Activated naive CD4-positive, alpha-beta T cell treated with anti-CD3 and anti-CD28 coated beads for 36 hours (primary cell): ENCODE results near the gene SIGLEC6. TPM values are rescaled to one million over a fixed set of nuclear protein-coding genes. Genes with fewer than 3 reads are reported as not detected.

Source experiments
- CTCF ChIA-PET: fragments of 350-600 bp; sonication (Branson Sonifier 250); formaldehyde crosslinking; loops from one replicate; lab custom pipeline; 2021; ENCODE audit warnings: antibody characterized with exemption; lab: Charles Lee
- DNase-seq: peaks from one replicate; pipeline ENCODE4 v3.0.0-alpha.2; 2020
- H3K27ac Mint-ChIP-seq: one replicate; pipeline ENCODE4 v1.8.0; 2021; ENCODE audit warnings: mild to moderate bottlenecking, mixed read lengths
- H3K27me3 Mint-ChIP-seq: one replicate; pipeline ENCODE4 v1.8.0; 2021; ENCODE audit warnings: low read depth, mixed read lengths
- H3K36me3 Mint-ChIP-seq: one replicate; pipeline ENCODE4 v1.8.0; 2021; ENCODE audit warnings: low read depth, mixed read lengths
- H3K4me1 Mint-ChIP-seq: one replicate; pipeline ENCODE4 v1.8.0; 2021; ENCODE audit warnings: low read depth, mixed read lengths
- H3K4me3 Mint-ChIP-seq: one replicate; pipeline ENCODE4 v1.8.0; 2021; ENCODE audit warnings: mild to moderate bottlenecking, moderate library complexity, mixed read lengths
- H3K9me3 Mint-ChIP-seq: one replicate; pipeline ENCODE4 v1.8.0; 2021; ENCODE audit warnings: mixed read lengths
- intact Hi-C: fragments of 100-400 bp; cut with micrococcal nuclease; formaldehyde crosslinking; loops from one replicate; pipeline ENCODE4 v1.15.1; 2023
- total RNA-seq, 2 experiments: library from RNA; stranded (reverse); gene quantifications; one replicate each; pipeline ENCODE4 v1.2.3, GENCODE V29; 2021

The SIGLEC6 gene
- total RNA-seq = not detected

DNA sequence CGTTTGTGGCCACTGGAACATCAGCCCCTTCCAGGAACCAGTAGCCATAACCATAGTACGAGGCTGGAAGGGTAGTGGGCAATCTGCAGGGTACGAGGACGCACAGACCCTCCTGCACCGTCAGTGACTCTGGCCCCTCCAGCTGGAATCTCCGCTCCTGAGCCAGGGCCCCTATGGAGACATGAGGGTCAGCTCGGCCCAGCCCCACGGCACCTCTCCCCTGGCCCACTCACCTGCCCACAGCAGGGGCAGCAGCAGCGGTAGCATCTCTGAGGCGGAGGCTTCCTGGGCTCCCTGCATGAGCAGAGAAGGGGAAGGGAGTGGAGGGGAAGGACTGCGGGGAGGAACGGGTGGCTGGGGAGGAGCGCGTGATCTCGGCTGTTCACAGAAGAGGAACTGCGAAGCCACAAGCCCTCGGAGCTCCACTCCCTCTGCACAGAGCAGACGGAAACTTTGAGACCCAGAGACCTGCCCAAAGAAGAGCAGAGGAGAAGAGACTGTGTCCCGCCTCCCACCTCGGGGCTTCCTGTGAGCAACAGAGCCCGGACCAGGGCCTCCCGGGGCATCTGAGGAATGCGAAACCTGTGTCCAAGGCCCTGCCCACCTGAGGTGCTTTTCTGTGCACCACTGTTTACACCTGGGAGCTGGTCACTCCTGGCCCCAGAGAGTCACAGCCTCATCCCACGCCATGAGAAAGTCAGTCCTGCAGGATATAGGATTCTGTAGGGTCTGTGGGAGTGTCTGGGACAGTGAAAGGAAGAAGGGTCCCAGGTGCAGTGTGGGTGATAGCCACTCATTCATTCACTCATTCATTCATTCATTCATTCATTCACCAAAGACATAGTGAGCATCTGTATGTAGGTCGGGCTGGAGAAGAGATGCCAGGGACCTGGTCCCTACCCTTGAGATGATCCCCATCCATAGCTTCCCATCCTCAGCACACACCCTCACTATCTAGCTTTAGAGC lies at the start of gene SIGLEC6:
Gene SIGLEC6 (minus strand): TSS at position 322 of the 967 bp plus-strand sequence. CDS start 22 bp downstream, at position 300.
- H3K9me3 Mint-ChIP-seq = peaks cover 2% of the 10 kb centered on the region
- CTCF ChIA-PET = interaction anchor here (0.7 kb wide), 1 partner anchor 382 kb away, joined by 3 read pairs; no protein-coding TSS in a partner anchor
- intact Hi-C loops = no loop called here
- H3K4me1 Mint-ChIP-seq = no peaks in the 10 kb centered on the region
- no peaks in the 10 kb centered on the region for H3K36me3 Mint-ChIP-seq
- no peak for DNase-seq
- H3K27me3 Mint-ChIP-seq = peaks cover 48% of the 10 kb centered on the region
- H3K4me3 Mint-ChIP-seq = no peak within 1 kb of the TSS
- H3K27ac Mint-ChIP-seq = no peak within 1 kb of the TSS

DNA sequence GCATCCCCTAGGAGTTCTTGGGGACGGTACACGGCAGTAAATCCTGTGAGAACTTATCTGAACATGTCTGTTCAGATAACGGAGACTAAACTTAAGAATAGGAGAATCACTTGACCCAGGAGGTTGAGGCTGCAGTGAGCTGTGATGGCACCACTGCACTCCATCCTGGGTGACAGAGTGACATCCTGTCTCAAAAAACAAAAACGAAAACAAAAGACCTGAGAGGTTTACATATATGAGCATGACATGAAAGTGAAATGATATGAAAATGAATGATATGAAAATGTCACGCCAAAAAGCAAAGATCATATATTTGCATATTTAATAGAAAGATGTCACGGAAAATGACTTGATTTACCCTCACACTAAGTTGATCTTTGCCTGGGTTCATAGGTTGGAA lies 45.4 kb upstream of the SIGLEC6 start:
- CTCF ChIA-PET = no interaction called here
- DNase-seq = no peak
- H3K36me3 Mint-ChIP-seq = peaks cover 68% of the 10 kb centered on the region
- peaks cover 6% of the 10 kb centered on the region for H3K9me3 Mint-ChIP-seq
- no peak overlapping the region for H3K4me3 Mint-ChIP-seq
- H3K27ac Mint-ChIP-seq = no peak overlapping the region
- intact Hi-C loops = no loop called here
- no peaks in the 10 kb centered on the region for H3K27me3 Mint-ChIP-seq
- peaks cover 12% of the 10 kb centered on the region for H3K4me1 Mint-ChIP-seq

DNA sequence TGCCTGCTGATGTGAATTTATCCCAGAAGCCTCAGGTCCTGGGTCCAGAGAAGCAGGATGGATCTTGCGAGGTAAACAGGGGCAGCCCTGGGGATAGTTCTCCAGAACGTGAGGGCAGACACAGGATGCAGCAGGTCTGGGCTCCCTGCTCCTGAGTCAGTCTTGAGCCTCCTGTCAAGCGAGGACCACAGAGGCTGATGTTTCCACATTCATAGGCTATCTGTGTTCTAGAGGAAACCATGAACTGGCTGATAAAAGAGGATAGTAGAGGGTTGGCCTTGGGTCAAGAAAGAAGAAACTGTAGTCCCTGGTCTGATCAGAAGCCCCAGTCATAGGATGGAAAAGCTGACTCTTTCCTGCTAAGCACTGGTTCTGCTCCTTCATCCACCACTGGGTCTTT lies 41.9 kb upstream of the SIGLEC6 start:
- intact Hi-C loops = loop anchor here (5.0 kb wide), 1 partner anchor 454 kb away; the partner anchor contains the start of gene ZNF614
- CTCF ChIA-PET = no interaction called here

DNA sequence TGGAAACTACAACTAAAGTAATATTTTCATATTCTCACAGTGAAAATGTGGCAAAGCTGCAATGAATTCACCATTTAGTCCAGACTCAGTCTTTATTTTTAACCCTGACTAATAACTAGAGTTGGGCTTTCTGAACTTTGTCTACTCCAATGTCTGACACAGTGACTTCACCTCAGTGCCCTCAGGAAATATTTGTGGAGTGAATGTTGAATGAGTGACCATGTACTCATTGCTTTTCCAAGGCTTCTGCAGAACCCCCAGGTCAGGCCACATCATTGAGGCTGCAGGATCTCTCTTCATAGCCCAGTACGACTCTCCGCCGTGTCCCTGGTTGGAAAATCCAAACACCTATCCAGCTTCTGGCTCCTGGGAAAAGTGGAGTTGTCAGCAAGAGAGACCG lies 41.4 kb upstream of the SIGLEC6 start:
- peaks cover 3% of the 10 kb centered on the region for H3K27me3 Mint-ChIP-seq
- no peak overlapping the region for H3K27ac Mint-ChIP-seq
- H3K36me3 Mint-ChIP-seq = peaks cover 38% of the 10 kb centered on the region
- H3K4me1 Mint-ChIP-seq = peaks cover 23% of the 10 kb centered on the region
- no peak overlapping the region for H3K4me3 Mint-ChIP-seq
- DNase-seq = no peak
- H3K9me3 Mint-ChIP-seq = peaks cover 4% of the 10 kb centered on the region
- CTCF ChIA-PET = no interaction called here
- intact Hi-C loops = loop anchor here (5.0 kb wide), 1 partner anchor 454 kb away; the partner anchor contains the start of gene ZNF614

More for the DNA sequence above, 41.9 kb upstream of the SIGLEC6 start:
- Mint-ChIP-seq H3K36me3 (peaks cover 41% of the 10 kb centered on the region), H3K9me3 (peaks cover 4% of the 10 kb centered on the region), H3K4me1 (peaks cover 23% of the 10 kb centered on the region), H3K27ac (no peak overlapping the region), H3K4me3 (no peak overlapping the region), H3K27me3 (peaks cover 1% of the 10 kb centered on the region)
- DNase-seq = no peak

DNA sequence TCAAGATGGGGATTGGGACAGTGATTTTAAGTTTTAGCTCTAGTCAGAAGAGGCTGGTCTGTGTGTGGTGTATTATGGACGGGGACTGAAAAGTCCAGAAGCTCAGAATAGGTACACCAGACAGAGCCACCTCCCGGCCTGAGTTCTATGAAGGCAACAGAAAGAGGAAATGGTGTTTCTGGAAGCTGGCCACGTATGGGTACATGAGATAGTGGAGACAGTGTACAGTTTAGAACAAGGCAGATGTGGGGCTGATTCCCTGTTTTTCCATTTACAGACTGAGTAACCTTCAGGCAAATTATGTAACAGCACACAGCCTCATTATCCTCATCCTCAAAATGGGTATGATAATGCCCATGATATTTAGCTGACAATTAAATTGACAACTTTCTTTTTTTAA lies 40.9 kb upstream of the SIGLEC6 start:
- peaks cover 23% of the 10 kb centered on the region for H3K4me1 Mint-ChIP-seq
- H3K9me3 Mint-ChIP-seq = peaks cover 4% of the 10 kb centered on the region
- peaks cover 3% of the 10 kb centered on the region for H3K27me3 Mint-ChIP-seq
- no peak overlapping the region for H3K27ac Mint-ChIP-seq
- intact Hi-C loops = loop anchor here (5.0 kb wide), 1 partner anchor 455 kb away; the partner anchor contains the start of gene ZNF614
- CTCF ChIA-PET = no interaction called here
- H3K36me3 Mint-ChIP-seq = peaks cover 37% of the 10 kb centered on the region
- no peak for DNase-seq
- peak overlapping the region; percentile 97 for H3K4me3 Mint-ChIP-seq

DNA sequence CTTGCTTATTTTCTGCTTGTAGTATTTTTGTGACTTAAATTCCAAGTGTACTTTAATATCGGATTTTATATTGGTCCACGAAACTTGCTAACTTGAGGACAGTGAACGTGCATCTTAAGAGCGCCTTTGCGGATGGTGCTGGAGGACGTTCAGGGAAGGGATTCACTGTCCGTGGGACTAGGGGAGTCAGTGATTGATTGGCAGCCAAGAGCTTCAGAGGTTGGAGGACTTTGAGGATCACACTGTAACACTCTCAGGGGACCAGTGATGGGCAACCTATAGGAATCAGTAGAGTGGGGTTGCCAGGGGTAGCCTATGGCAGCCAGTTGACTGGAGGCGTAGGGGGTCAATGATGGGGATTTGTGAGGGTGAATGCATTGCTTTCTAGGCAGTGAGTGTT lies 40.1 kb upstream of the SIGLEC6 start:
- peaks cover 23% of the 10 kb centered on the region for H3K4me1 Mint-ChIP-seq
- intact Hi-C loops = loop anchor here (1.0 to 5.0 kb wide), 2 partner anchors 23 to 456 kb away; partner anchors contain the start of gene ZNF614
- H3K9me3 Mint-ChIP-seq = peaks cover 3% of the 10 kb centered on the region
- H3K27me3 Mint-ChIP-seq = peaks cover 3% of the 10 kb centered on the region
- peak overlapping the region; percentile 97 for H3K4me3 Mint-ChIP-seq
- peaks cover 29% of the 10 kb centered on the region for H3K36me3 Mint-ChIP-seq
- H3K27ac Mint-ChIP-seq = peak overlapping the region; percentile 91
- no peak for DNase-seq
- CTCF ChIA-PET = no interaction called here

DNA sequence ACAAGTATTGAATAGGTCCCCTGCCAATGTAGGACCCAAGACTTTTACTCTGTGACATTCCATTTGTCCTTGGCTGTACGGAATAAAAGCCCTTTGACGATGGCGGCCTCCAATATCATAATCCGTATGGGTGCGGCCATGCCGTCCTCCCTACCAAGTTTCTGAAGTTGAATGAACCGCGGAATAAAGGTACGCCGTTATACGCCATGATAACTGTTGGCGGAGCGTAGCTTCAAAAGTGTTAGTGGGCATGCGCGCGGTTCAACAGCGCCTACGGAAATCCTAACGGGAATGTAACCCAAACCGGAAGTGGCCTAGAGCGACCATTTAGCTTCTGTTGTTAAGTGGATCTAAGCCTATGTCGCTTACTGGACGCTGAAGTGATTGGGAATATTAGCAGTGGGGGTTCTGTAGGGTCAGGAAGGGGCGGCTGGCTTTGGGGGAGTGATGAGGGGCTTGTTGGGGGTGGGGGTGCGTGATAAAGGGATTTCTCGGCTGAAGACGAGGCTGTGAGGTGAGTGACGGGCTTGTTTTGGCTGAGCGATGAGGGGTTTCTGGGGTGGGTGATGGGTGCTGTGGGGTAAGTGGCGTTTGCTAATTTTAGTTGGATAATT lies 39.6 kb upstream of the SIGLEC6 start, which contains the start of gene ZNF175:
Gene ZNF175 (plus strand): TSS at position 322 of the 614 bp plus-strand sequence. CDS start 2,047 bp downstream, outside the sequence.
- CTCF ChIA-PET = no interaction called here
- Mint-ChIP-seq H3K27me3 (peaks cover 4% of the 10 kb centered on the region), H3K9me3 (peaks cover 3% of the 10 kb centered on the region), H3K4me1 (peaks cover 23% of the 10 kb centered on the region), H3K4me3 (peak within 1 kb of the TSS; percentile 97), H3K36me3 (peaks cover 27% of the 10 kb centered on the region), H3K27ac (peak within 1 kb of the TSS; percentile 91)
- DNase-seq = peak; percentile 91
- intact Hi-C loops = loop anchor here (1.0 to 5.0 kb wide), 2 partner anchors 23 to 456 kb away; partner anchors contain the start of gene ZNF614

DNA sequence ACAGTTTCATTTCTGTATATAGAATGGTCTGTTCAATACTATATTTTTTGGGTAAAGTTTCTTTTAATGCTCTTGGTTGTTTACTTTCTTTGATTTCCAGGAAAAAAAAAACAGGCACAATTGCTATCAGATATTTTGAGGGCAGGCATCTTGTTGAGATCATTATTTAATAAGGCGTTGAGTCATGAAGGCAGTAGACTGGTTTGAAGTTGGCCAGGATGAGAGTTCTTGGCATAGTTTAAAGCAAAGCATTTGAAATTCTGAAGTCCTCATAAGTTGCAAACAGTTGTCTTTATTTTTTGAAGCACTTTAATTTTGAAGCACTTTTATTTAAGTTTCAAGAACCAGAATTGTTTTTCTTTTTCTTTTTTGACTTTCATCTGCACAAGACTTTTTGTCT lies 37.0 kb upstream of the SIGLEC6 start:
- H3K9me3 Mint-ChIP-seq = no peaks in the 10 kb centered on the region
- intact Hi-C loops = no loop called here
- peaks cover 22% of the 10 kb centered on the region for H3K27me3 Mint-ChIP-seq
- CTCF ChIA-PET = no interaction called here
- peaks cover 23% of the 10 kb centered on the region for H3K4me1 Mint-ChIP-seq
- peaks cover 9% of the 10 kb centered on the region for H3K36me3 Mint-ChIP-seq
- H3K27ac Mint-ChIP-seq = no peak overlapping the region
- no peak for DNase-seq
- no peak overlapping the region for H3K4me3 Mint-ChIP-seq

DNA sequence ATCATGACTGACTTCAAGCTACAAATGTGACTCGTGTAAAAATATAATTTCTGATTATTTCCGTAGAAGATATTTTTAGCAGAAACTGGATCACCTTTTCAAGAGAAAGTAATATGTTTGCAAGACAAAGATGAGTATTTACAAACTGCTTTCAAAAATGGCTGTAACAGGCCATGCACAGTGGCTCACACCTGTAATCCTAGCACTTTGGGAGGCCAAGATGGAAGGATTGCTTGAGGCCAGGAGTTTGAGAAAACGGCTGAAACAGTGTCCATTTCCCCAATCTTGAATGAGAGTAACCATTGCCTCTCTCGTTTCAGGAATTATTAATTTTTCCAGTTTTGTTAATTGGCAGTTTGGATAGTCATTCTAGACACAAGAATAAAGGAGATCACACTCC lies 36.1 kb upstream of the SIGLEC6 start:
- intact Hi-C loops = no loop called here
- no peak overlapping the region for H3K27ac Mint-ChIP-seq
- peaks cover 23% of the 10 kb centered on the region for H3K27me3 Mint-ChIP-seq

DNA sequence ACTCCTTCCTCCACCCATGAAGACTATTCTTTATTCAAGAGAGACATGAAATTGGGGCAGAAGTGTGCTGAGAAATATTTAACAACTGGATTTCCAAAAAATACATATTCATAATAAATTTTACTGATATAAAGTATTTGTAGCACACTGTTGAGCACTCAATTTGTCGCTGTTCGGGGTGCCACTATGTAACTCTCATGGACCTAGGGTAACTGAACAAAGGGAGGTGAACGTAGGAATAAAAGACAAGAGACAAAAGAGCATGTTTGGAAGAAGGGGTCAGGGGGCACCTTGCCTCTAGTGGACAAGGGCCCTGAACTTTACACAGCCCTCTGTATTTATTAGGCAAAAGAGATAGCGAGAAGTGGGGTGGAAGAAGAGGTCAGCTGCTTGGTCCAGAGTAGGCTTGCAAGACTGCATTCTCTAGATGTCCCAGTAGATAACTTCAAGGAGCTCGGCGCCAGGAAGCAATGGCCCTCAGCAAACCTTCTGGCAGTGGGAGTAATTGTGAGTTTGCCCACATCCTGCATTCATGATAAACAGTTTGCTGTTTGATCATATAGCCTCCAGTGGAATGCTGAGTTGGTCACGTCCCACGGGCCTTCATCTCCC lies 35.1 kb upstream of the SIGLEC6 start:
- no peaks in the 10 kb centered on the region for H3K9me3 Mint-ChIP-seq
- peaks cover 2% of the 10 kb centered on the region for H3K36me3 Mint-ChIP-seq
- H3K4me3 Mint-ChIP-seq = no peak overlapping the region
- no peak overlapping the region for H3K27ac Mint-ChIP-seq
- DNase-seq = no peak
- H3K27me3 Mint-ChIP-seq = peaks cover 26% of the 10 kb centered on the region
- peaks cover 8% of the 10 kb centered on the region for H3K4me1 Mint-ChIP-seq
- intact Hi-C loops = no loop called here
- CTCF ChIA-PET = no interaction called here

More for the DNA sequence above, 36.1 kb upstream of the SIGLEC6 start:
- Mint-ChIP-seq H3K4me1 (peaks cover 17% of the 10 kb centered on the region), H3K9me3 (no peaks in the 10 kb centered on the region), H3K36me3 (peaks cover 2% of the 10 kb centered on the region), H3K4me3 (no peak overlapping the region)
- no peak for DNase-seq
- CTCF ChIA-PET = no interaction called here

DNA sequence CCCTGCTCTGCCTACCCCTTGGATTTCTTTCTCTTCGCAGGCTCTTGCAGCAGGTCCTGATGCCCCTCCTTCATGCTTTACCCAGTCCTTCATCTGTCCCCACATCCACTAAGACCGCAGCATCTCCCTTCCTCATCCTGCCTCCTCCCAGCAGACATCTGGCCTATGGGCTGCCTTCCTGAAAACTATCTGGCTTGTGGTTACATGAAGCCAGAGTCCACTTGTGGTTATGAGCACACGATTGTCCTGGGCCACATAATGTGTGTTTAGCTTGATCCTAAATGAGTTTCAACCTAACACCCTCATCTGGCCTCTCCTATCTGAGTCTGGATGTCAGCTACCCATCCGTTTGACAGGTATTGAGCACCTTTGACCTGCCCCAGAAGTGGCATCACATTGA lies 34.1 kb upstream of the SIGLEC6 start:
- peaks cover 29% of the 10 kb centered on the region for H3K27me3 Mint-ChIP-seq
- no peak for DNase-seq
- peaks cover 2% of the 10 kb centered on the region for H3K4me1 Mint-ChIP-seq
- H3K36me3 Mint-ChIP-seq = no peaks in the 10 kb centered on the region
- CTCF ChIA-PET = no interaction called here
- no peak overlapping the region for H3K4me3 Mint-ChIP-seq
- H3K9me3 Mint-ChIP-seq = no peaks in the 10 kb centered on the region
- intact Hi-C loops = no loop called here
- no peak overlapping the region for H3K27ac Mint-ChIP-seq

DNA sequence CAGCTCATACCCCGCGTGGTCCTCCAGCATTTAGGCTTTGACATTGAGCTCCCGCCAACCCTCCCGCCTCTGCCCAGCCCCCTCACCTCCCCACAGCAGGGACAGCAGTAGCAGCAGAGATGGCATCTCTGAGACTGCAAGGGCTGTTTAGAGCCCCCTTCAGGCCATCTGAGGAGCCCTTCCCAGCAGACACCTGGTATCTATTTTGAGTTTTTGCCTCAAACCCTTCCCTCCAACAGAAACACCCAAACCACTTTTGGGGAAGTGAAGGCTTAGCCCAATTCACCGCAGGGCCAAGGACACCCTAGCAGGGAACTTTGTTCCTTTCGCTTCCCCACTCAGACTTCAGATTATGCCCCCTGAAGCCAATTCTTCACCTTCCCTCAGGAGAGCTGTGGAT lies 33.3 kb upstream of the SIGLEC6 start:
- H3K27ac Mint-ChIP-seq = no peak overlapping the region

More for the DNA sequence above, 33.3 kb upstream of the SIGLEC6 start:
- Mint-ChIP-seq H3K36me3 (no peaks in the 10 kb centered on the region), H3K9me3 (no peaks in the 10 kb centered on the region), H3K4me3 (no peak overlapping the region), H3K4me1 (no peaks in the 10 kb centered on the region), H3K27me3 (peaks cover 29% of the 10 kb centered on the region)
- intact Hi-C loops = no loop called here
- no peak for DNase-seq
- CTCF ChIA-PET = no interaction called here
